Tibial nerve (tissue), 4 donors: Measurements from ENCODE around the gene MOCOS.

Experiments used
- EP300 ChIP-seq, 2 donors: sonication (generic); formaldehyde crosslinking; IDR thresholded peaks; one replicate each; pipeline ENCODE4 v1.6.1; 2017; ENCODE audit warnings: antibody characterized with exemption in 2 of 2, mild to moderate bottlenecking in 1 of 2
- POLR2A ChIP-seq, 2 donors: fragments of 450-650 bp; IDR thresholded peaks; one replicate each; pipeline ENCODE4 v1.6.1; 2017; ENCODE audit warnings: antibody characterized with exemption in 2 of 2, mild to moderate bottlenecking in 2 of 2, moderate library complexity in 2 of 2
- TF ChIP-seq, protein P1 (sequence below), 5 experiments: fragments of 200-600 bp in 3 of 5; fragments of 450-650 bp in 2 of 5; sonication (generic) in 3 of 5; IDR thresholded peaks; one replicate each; pipeline ENCODE4 v1.5.1; 2016 to 2019; ENCODE audit warnings: antibody characterized with exemption in 5 of 5, mild to moderate bottlenecking in 3 of 5, moderate library complexity in 2 of 5

GRCh38 chr18:36176711-36177110, 10.6 kb upstream of the MOCOS start:
- TF ChIP-seq, protein P1, sequence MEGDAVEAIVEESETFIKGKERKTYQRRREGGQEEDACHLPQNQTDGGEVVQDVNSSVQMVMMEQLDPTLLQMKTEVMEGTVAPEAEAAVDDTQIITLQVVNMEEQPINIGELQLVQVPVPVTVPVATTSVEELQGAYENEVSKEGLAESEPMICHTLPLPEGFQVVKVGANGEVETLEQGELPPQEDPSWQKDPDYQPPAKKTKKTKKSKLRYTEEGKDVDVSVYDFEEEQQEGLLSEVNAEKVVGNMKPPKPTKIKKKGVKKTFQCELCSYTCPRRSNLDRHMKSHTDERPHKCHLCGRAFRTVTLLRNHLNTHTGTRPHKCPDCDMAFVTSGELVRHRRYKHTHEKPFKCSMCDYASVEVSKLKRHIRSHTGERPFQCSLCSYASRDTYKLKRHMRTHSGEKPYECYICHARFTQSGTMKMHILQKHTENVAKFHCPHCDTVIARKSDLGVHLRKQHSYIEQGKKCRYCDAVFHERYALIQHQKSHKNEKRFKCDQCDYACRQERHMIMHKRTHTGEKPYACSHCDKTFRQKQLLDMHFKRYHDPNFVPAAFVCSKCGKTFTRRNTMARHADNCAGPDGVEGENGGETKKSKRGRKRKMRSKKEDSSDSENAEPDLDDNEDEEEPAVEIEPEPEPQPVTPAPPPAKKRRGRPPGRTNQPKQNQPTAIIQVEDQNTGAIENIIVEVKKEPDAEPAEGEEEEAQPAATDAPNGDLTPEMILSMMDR (IDR thresholded peaks at IDR 0.05), result no peak
- TF ChIP-seq POLR2A (IDR thresholded peaks at IDR 0.05), result no peak
- no peak for TF ChIP-seq EP300 (IDR thresholded peaks at IDR 0.05)
